HUES64 (cell line): ENCODE data around the gene EPN1.
"Not testable (repeated sequence)": the region's sequence is repeated elsewhere in the genome, so short reads cannot be mapped to it uniquely, and the experiment has no call there.

ENCODE experiments used
- H3K27ac ChIP-seq: 2 replicates; pipeline ENCODE4 v1.7.0; 2013; ENCODE audit warnings: low read depth, low read length, inconsistent platforms
- H3K27me3 ChIP-seq: 2 replicates; pipeline ENCODE4 v1.6.1; 2013; ENCODE audit warnings: mild to moderate bottlenecking, low read length; ENCODE audit not compliant: insufficient read depth
- H3K36me3 ChIP-seq: 2 replicates; pipeline ENCODE4 v1.6.1; 2013; ENCODE audit warnings: mild to moderate bottlenecking, low read length; ENCODE audit not compliant: insufficient read depth
- H3K4me1 ChIP-seq: 2 replicates; pipeline ENCODE4 v1.6.1; 2013; ENCODE audit warnings: mild to moderate bottlenecking, low read length, moderate library complexity; ENCODE audit not compliant: insufficient read depth
- H3K4me3 ChIP-seq: 2 replicates; pipeline ENCODE4 v1.5.1; 2013; ENCODE audit warnings: mild to moderate bottlenecking, low read length, moderate library complexity
- H3K9ac ChIP-seq: 2 replicates; pipeline ENCODE4 v1.6.1; 2013; ENCODE audit warnings: mild to moderate bottlenecking, low read depth, low read length
- H3K9me3 ChIP-seq: 2 replicates; pipeline ENCODE4 v1.6.1; 2013; ENCODE audit warnings: low read depth, low read length; ENCODE audit not compliant: insufficient read depth
- WGBS: fragments of 150-250, 120-280 bp; methylation state at CpG from one replicate; pipeline ENCODE4 v1.1.7; 2013; ENCODE audit warnings: missing lambda C conversion rate; 5-methylcytosine and 5-hydroxymethylcytosine counted together

The EPN1 gene

GRCh38 chr19:55758797-55759196, 83.8 kb downstream of the EPN1 start, which contains the start of gene RFPL4A:
Gene RFPL4A, plus strand, starts transcription at chr19:55759097. Its CDS starts 2,704 bp downstream, at chr19:55761801.
- H3K4me1 ChIP-seq, H3K27me3 ChIP-seq, H3K4me3 ChIP-seq, H3K27ac ChIP-seq, H3K9ac ChIP-seq, H3K36me3 ChIP-seq: not testable (repeated sequence)
- peaks cover 61% of the 10 kb centered on the region for H3K9me3 ChIP-seq
- WGBS, result 77% methylated on average over 2 of the region's 3 CpGs
